H1 (cell line): ENCODE measurements around the gene C11orf58. TPM values are rescaled to one million over a fixed set of nuclear protein-coding genes. Genes with fewer than 3 reads are reported as not detected.
A peak's percentile ranks its signal among the peaks of the same experiment; 100 is the strongest.

ENCODE experiments used
- CREB1 ChIP-seq: IDR thresholded peaks from 2 replicates; pipeline ENCODE4 v1.6.1; 2012; ENCODE audit warnings: inconsistent platforms
- FOSL1 ChIP-seq: IDR thresholded peaks from 2 replicates; pipeline ENCODE4 v1.6.1; 2011; ENCODE audit warnings: mild to moderate bottlenecking, low read depth, low read length, moderate library complexity; ENCODE audit not compliant: insufficient read depth
- POLR2AphosphoS5 ChIP-seq: IDR thresholded peaks from 2 replicates; pipeline ENCODE4 v1.6.1; 2011; ENCODE audit warnings: low read depth, low read length
- POU5F1 ChIP-seq: IDR thresholded peaks from 2 replicates; pipeline ENCODE4 v1.6.1; 2011; ENCODE audit warnings: low read depth, mild to moderate bottlenecking, low read length, moderate library complexity
- RAD21 ChIP-seq, 2 experiments: IDR thresholded peaks in 1 of 2; conservative IDR thresholded peaks in 1 of 2; 2 replicates each; pipeline ENCODE4 v1.6.1; 2011; ENCODE audit warnings: low read depth in 2 of 2, low read length in 2 of 2, improper control_type of control experiment in 1 of 2, inconsistent platforms in 1 of 2, mild to moderate bottlenecking in 1 of 2, moderate library complexity in 1 of 2
- SIRT6 ChIP-seq: IDR thresholded peaks from one replicate; pipeline ENCODE4 v1.7.1; 2012; ENCODE audit warnings: low read length, inconsistent platforms
- SRF ChIP-seq: IDR thresholded peaks from 2 replicates; pipeline ENCODE4 v1.6.1; 2011; ENCODE audit warnings: mild to moderate bottlenecking, low read depth, low read length, moderate library complexity
- polyA plus RNA-seq, 7 experiments: library from polyadenylated mRNA; depleted of rRNA in 3 of 7; stranded (reverse) in 5 of 7; unstranded in 2 of 7; fragments of >200 nt in 5 of 7; fragments of 200-250 nt in 2 of 7; gene quantifications; 1 replicate in 5 of 7; 2 replicates in 1 of 7; 4 replicates in 1 of 7; pipeline versions ENCODE4 v1.2.1 to v1.2.3, GENCODE V29; 2011 to 2013; ENCODE audit warnings: missing spikeins in 2 of 7, mixed read lengths in 2 of 7
- total RNA-seq: library from RNA; stranded (reverse); fragmentation: NEBNext Ultra II Directional; extraction: Animal tissue kit (Norgen Biotek cat#: 25700); gene quantifications from 2 replicates; pipeline ENCODE4 v1.2.1, GENCODE V29; 2021

Gene C11orf58
- total and polyA plus RNA-seq, 2 of the 8 experiments (the other 6 are each of a cell fraction or from before 2014, with no cell fraction given), result 70.7 to 181 TPM

DNA sequence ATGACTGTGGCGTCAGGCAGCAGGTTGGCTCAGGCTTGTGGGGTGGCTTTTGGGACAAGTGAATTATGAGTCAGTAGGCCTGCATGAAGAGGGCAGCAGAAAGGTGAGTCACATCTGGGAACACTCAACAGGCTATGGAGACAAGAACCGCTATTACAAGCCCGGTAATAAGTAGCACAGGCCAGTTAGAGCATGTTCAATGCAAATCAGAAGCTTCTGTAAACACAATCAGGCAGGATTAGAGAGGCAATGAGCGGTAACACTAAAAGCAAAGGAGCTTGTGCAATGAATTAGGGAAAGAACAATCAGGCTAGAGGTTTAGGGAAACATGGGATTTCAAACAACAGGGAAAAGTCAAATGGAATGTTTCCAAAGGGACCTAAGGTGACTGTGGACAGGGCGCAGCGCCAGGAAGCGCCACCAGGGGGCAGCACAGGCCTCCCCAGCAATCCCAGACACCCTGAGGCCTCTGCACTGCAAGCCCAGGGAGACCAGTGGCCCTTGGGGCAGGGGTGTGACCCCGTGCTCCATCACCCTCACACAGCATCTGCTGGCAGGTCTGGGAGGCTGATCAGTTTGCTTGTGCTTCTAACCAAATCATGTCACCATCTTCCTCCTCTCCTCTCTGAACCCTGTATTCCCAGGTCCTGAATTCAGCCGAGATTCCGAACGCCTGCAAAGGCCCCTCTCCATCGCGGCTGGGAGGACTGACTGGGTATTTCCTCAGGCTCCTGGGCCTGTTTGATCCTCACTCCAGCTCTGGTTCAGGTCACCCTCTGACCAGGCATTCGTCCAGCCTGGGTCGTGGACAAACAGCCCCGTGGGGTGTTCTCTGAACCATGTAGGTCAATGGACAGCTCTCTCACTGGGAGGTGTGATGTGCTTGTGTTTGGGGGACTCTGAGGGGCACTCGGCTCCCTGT lies 50.0 kb downstream of the C11orf58 start (continued):
- peak; percentile 86 to 89 for TF ChIP-seq RAD21 (IDR thresholded peaks at IDR 0.05 in 1 of 2, conservative IDR thresholded peaks at IDR 0.05 in 1 of 2; ENCODE audit: low read depth in 2 of 2, low read length in 2 of 2)
- no peak for TF ChIP-seq POU5F1
- no peak for TF ChIP-seq FOSL1
- 0 out of 2 replicates have a peak, but pooled peaks have one; percentile 19 for TF ChIP-seq CREB1
- TF ChIP-seq SIRT6, result no peak
- TF ChIP-seq POLR2AphosphoS5, result no peak
- TF ChIP-seq SRF, result no peak
